Erythroblast (primary cell): ENCODE data around the gene NTRK2.

Experiments
- DNase-seq, 2 experiments: peaks; one replicate each; lab custom pipeline; 2025; lab: John Stamatoyannopoulos, UW
- GATA1 ChIP-seq: IDR thresholded peaks from 2 replicates; pipeline ENCODE4 v1.6.1; 2011; ENCODE audit warnings: low read depth, mild to moderate bottlenecking, control low read depth, low read length, moderate library complexity
- POLR2A ChIP-seq: IDR thresholded peaks from 2 replicates; pipeline ENCODE4 v1.6.1; 2011; ENCODE audit warnings: mild to moderate bottlenecking, low read length

Gene NTRK2

DNA sequence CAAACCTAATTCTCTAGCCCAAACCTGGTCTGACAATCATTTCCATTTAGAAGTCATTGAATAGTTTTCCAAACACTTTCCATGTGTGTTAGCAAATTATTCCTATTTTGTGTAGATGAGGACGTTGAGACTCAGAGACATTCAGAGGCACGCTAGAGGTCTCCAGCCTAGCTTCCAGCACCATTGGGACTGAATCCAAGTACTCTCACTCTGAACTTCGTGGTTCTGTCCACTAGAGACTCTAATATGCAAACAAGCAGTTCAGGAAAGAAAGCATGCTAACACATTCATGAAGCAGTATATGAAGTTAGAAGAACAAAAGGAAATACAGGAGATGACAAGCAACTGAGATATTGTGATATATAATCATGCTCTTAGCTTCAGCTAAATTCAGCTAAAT is 354.8 kb downstream of the NTRK2 start:
- TF ChIP-seq GATA1 = no peak
- no peak for TF ChIP-seq POLR2A

DNA sequence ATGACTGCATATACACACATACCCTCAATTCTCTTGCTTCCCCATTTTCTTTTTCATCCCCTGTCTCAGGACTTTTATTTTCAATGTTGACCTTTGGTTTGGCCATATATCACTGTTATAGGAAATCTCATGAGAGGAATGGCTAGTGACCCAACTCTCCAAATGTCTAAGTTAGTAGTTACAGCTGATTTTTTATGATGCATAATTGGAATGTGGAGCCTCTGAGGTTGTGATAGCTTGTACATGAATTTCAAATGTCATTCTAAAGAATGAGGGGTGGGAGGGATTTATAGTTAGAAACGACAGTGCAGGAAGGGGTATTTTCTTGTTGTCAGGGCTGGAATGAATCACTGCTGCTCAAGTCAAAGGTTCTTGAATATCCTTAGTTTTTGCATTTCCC is 356.1 kb downstream of the NTRK2 start:
- TF ChIP-seq GATA1 (no peak), POLR2A (no peak)
- no peak for DNase-seq

More for the DNA sequence above, 354.8 kb downstream of the NTRK2 start:
- no peak for DNase-seq

DNA sequence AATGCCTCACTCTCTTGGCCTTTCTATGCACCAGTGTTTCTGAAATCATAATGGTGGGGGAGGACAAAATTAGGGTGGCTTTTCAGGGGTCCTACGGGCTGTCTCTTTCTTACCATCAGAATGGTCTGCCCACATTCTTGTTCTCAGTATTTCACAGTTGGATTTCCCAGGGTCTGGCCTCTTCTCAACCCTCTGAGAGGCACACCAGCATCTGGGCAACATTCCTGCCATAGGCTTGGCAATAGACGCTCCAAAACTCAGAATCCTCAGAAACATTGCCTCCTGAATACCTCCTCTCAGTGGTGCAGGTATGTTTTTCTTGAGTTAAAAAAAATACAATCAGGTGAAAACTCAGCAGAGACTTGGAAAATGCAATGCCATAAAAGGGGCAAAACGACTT is 358.3 kb downstream of the NTRK2 start:
- DNase-seq = no peak
- TF ChIP-seq POLR2A (no peak), GATA1 (no peak)

DNA sequence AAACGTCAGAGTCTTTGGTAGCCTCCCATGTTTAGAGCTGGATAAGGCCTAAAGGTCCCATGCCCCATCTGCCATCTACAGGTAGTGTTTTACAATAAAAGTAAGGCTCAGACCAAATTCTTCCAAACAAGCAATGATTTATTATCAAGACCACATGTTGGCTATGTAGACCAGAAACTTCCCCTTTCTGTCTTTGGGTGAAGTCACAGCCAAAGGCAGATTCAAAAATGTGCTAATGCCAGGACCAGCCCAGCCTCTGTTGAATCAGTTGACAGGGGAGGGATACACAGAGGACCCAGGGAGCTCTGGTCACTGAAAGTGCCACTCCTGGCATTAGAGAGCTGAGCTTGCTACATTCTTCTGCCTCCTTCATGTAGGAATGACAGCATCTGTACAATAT is 360.8 kb downstream of the NTRK2 start:
- DNase-seq = no peak
- TF ChIP-seq POLR2A (no peak), GATA1 (no peak)

DNA sequence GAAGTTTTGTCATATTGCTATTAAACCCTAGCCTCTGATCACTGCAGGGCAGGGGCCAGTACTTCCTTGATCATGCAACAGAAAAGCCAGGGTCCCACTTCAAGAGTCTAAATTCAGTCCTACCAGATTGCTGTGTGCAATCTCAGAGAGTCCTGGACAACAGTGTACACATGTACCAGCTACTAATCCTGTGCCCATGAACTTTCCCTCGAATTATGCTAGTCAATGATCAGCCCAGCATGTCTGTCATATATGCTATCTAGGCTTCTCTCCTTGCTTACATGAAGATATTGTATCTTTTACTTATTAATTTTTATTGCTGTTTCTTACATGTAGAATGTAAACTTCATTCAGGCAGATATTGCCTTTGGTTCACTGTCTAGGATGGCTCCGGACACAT is 367.0 kb downstream of the NTRK2 start:
- no peak for DNase-seq
- TF ChIP-seq GATA1 (no peak), POLR2A (no peak)

DNA sequence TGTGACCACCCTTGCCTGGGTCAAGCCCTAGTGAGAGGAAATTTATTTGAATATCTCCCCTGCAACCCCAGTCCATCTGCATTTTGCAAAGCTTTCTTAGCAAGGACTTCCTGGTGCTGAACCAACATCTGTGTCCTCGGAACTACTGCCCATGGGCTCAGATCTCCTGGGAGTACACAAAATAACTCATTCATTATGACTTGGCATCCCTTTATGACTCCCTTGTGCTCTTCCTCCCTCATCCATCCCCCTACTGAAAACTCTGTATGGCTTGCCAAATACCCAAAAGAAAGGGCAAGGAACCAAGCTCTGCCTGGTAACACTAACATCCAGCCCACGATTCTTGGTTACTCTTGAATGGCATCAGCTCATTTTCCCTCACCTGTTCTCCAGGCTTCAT is 368.5 kb downstream of the NTRK2 start:
- no peak for TF ChIP-seq GATA1
- no peak for TF ChIP-seq POLR2A

DNA sequence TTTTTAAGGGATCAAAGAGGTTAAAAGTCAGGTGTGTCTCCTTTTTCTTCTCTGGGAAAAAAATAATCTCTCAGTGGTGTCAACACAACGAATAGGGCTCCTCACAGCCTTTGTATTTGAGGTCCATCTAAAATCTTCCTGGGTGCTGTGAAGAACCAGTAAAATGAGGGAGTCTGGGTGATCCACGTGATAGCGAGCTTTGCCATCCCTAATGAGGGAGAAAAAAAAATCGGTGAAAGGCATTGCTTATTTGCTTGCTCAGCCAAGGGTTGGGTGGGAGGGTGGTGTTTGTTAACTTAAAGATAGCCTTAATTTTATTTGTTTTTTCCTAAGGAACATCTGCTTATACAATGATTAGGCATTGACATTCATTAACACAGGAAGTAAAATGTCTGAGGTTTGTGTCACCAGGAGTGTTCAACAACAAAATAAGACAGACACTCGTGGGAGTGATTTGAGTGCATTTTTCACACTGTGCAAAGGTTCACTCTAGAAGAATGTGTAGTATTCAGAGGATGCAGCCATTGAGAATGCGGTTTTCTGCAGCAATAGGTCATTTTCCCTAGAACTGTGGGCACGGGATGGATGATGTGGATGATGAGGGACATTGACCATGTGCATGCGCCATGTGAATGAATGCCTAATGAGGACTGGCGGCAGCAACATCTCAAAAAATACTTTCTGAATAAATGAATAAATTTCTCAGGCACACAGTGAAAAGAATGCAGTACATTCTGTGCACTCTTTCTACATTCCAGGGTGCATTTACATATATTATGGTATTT is 369.5 kb downstream of the NTRK2 start:
- DNase-seq = no peak
- TF ChIP-seq GATA1 (no peak), POLR2A (no peak)

More for the DNA sequence above, 368.5 kb downstream of the NTRK2 start:
- DNase-seq = no peak

DNA sequence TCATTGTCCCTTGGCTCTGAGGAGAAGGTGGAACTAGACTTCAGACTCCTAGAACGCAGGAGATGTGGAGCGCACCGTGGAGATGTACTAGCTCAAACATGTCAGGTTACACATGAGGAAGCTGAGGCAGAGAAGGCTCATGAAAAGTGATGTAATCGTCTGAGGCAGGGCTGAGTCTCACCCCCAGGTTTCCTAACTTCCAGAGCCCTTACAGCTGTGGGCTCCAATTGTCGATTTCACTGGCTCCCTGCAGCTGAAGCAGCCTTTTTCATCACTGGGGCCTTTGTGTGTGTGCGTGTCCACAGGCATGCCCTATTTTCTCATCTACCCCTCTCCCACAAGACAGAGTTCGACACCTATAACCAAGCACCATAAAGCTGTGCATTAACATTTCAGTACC is 370.6 kb downstream of the NTRK2 start:
- no peak for DNase-seq
- TF ChIP-seq POLR2A (no peak), GATA1 (no peak)

DNA sequence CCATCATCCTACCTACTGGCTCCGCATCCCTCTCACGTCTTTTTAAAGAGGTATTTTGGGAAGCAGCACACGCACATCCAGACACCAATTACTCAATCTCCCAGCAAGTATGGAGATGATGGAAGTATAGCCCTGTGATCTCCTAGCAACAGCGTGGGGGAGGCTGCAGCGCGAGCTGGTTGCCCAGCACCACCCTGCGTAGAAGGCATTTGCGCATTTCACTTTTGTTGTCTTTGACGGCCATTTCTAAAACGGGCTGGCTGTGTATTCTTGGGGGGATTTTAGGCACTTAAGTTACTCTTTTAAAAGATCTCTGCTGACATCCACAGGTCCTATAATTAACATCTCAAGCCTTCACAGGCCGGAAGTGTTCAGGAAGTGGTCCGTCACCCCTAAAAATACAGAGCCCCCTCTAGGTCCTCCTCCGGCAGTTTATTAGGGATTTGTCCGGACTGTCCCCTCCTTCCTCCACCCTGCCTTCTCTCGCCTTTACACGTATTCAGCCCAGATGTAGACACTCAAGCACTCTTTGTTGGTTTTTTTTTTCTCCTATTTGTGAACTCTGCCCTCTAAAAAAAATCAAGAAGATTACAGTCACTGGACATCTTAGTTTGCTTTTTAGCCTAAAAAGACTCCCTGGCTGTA is 371.4 kb downstream of the NTRK2 start:
- DNase-seq = no peak
- TF ChIP-seq GATA1 = no peak
- TF ChIP-seq POLR2A = no peak

DNA sequence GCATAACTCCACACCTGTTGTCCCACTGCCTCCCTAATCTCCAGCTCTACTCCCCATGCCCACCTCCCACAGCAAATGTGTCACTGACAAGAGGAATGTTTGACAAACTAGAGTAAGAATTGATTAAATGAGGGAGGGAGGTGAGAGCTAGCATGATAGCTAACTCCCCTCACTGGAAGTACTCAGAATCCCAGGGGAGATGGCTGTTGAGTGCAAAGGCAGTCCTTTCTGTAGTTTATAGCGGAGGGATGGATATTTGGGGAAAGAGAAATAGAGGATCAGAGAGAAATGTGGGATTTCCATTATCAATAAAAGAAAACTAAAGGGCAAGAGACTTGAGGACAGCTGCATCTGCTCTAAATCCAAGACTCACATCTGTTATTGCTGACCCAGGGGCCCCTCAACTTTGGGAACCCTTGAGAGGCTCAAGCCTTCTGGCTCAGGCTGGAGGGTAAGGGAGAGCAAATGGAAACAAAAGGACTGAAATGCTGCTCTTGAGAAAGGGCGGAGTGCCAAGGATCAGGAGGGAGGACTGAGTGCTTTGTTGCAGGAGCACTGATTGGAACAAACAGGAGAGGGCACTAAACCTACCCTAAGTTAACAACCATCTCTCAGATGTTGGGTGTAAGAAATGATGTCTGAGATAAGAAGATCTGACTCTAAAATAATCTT is 372.1 kb downstream of the NTRK2 start:
- TF ChIP-seq POLR2A = no peak
- no peak for TF ChIP-seq GATA1
- DNase-seq = no peak

DNA sequence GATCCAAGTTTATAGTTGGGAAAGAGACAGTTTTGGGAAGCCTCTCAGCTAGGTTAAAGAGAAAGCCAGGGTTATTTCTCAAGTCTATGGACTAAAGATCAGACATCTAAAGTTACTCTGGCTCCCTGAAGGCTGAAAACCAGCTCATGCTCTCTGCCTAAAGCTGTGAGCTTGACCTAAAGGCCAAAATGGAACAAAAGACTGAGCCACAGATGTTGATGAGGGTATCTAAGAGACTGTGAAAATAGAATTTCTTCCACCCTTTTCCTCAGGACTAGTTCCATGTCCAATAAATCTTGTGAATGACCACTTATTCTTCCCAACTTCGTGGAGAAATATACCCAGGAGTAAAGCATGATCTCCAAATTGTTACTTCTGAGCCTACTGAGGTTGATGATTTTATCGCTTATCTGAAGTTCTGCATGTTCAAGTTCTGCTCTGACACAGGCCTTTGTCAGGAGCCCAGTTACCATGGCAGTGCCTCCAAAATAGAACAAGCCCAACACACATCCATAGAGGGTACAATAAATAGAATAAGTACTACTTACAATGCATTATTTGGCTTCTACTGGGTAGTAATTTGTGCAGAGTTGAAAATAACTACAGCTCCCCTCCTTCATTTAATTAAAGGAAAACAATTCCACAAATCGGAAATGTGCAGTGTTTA is 373.6 kb downstream of the NTRK2 start:
- DNase-seq = no peak
- TF ChIP-seq GATA1 (no peak), POLR2A (no peak)

DNA sequence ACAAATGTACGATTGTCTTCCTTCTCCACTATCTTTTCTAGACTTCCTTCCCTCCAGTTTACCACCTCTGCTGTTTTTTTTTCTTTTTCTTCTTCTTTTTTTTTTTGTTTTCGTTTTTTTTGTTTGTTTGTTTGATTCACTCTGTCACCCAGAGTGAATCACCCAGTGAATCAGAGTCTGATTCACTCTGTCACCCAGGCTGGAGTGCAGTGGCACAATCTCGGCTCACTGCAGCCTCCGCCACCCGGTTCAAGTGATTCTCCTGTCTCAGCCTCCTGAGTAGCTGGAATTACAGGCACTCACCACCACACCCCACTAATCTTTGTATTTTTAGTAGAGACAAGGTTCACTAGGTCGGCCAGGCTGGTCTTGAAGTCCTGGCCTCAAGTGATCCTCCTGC is 375.7 kb downstream of the NTRK2 start:
- TF ChIP-seq GATA1 = no peak
- no peak for DNase-seq

DNA sequence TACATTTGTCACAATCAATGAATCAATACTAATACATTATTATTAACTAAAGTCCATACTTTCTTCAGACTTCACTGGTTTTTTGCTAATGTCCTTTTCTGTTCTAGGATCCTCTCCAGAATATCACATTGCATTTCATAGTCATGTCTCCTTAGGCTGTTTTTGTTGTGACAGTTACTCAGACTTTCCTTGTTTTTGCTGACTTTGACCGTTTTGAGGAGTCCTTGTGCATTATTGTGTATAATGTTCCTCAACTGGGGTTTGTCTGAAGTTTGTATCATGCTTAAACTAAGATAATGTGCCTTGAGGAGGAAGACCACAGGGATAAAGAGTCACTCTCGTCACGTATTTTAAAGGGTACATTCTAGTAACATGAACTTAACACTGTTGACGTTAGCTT is 376.9 kb downstream of the NTRK2 start:
- TF ChIP-seq GATA1 (no peak), POLR2A (no peak)
- DNase-seq = no peak
